Spleen (tissue), 7 donors: ENCODE data around the gene PHC2.

ENCODE experiments used
- CTCF ChIP-seq, 11 experiments: fragments of 200-600 bp in 7 of 11; fragments of 450-650 bp in 4 of 11; sonication (generic) in 4 of 11; IDR thresholded peaks in 8 of 11; conservative IDR thresholded peaks in 3 of 11; 1 replicate in 7 of 11; 2 replicates in 4 of 11; pipeline versions ENCODE4 v1.4.0 to v1.8.0; 2016 to 2021; ENCODE audit warnings: antibody characterized with exemption in 11 of 11, inconsistent platforms in 4 of 11, mild to moderate bottlenecking in 1 of 11
- POLR2AphosphoS5 ChIP-seq, 3 donors: sonication (generic); formaldehyde crosslinking; IDR thresholded peaks; one replicate each; pipeline ENCODE4 v1.5.1; 2017; ENCODE audit warnings: antibody characterized with exemption in 3 of 3
- donor health status: DM: no; HTN: no; CAD: no; lungs with moderate emphysema.
- donor health status: DM: no; HTN: no; CAD: no.
- donor health status: DM: no; HTN: no; CAD: no.

DNA sequence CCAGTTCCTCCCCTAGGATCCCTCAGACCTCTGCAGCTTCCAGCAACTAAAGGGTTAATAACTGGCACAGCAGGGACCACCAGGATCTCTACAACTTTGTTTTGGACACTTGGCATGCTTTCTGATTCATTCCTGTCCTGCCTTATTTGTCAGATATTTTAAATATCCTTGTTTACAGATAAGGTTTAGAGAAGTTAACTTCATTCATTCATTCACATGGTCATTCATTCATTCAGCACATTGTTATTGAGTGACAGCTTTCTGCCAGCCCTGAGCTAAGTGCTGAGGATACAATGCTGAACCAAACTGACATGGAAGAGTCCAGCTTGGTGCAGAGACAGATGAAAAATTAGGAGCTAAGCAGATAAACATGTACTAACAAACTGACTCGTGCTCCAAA is 8.8 kb upstream of the PHC2 start:
- TF ChIP-seq CTCF (IDR thresholded peaks at IDR 0.05 in 8 of 11, conservative IDR thresholded peaks at IDR 0.05 in 3 of 11): no peak
- no peak for TF ChIP-seq POLR2AphosphoS5 (IDR thresholded peaks at IDR 0.05)
